ENCODE measurements around the gene PDXK.

- TF ChIP-seq POLR2A (IDR thresholded peaks at IDR 0.05) = no peak
- no peak for TF ChIP-seq CTCF (IDR thresholded peaks at IDR 0.05)
Measured at GRCh38 chr21:43743947-43744346, 25.0 kb downstream of the PDXK start.
